Vagina (tissue), 2 donors: Measurements from ENCODE around the gene AMBRA1. TPM values are rescaled to one million over a fixed set of nuclear protein-coding genes. Genes with fewer than 3 reads are reported as not detected.
"Not testable (repeated sequence)": the region's sequence is repeated elsewhere in the genome, so short reads cannot be mapped to it uniquely, and the experiment has no call there.

ENCODE experiments used
- DNase-seq, 2 donors: peaks; one replicate each; pipeline ENCODE4 v3.0.0-alpha.2; 2017; ENCODE audit errors: extremely low spot score in 2 of 2
- H3K27ac ChIP-seq: fragments of 200-600 bp; sonication (generic); one replicate; pipeline ENCODE4 v1.5.1; 2019
- H3K27me3 ChIP-seq: fragments of 200-600 bp; sonication (generic); one replicate; pipeline ENCODE4 v1.5.1; 2019
- H3K36me3 ChIP-seq, 2 donors: fragments of 200-600 bp; sonication (generic); one replicate each; pipeline ENCODE4 v1.5.1; 2017 to 2019
- H3K4me1 ChIP-seq: fragments of 200-600 bp; sonication (generic); one replicate; pipeline ENCODE4 v1.5.1; 2019
- H3K4me3 ChIP-seq, 2 donors: fragments of 200-600 bp; sonication (generic); 1 replicate in 1 of 2; 2 replicates in 1 of 2; pipeline ENCODE4 v1.5.1; 2016 to 2019
- H3K9me3 ChIP-seq: fragments of 200-600 bp; sonication (generic); one replicate; pipeline ENCODE4 v1.5.1; 2019
- CTCF ChIP-seq, 3 experiments: fragments of 450-650 bp in 2 of 3; fragments of 200-600 bp in 1 of 3; sonication (generic) in 1 of 3; IDR thresholded peaks; one replicate each; pipeline ENCODE4 v1.5.1; 2017 to 2019; ENCODE audit warnings: antibody characterized with exemption in 3 of 3, mild to moderate bottlenecking in 2 of 3, moderate library complexity in 2 of 3
- POLR2A ChIP-seq, 2 donors: fragments of 450-650 bp; IDR thresholded peaks; one replicate each; pipeline ENCODE4 v1.6.1; 2017; ENCODE audit warnings: antibody characterized with exemption in 2 of 2, mild to moderate bottlenecking in 2 of 2, moderate library complexity in 2 of 2
- POLR2AphosphoS5 ChIP-seq, 2 donors: sonication (generic); formaldehyde crosslinking; IDR thresholded peaks; one replicate each; pipeline ENCODE4 v1.9.0; 2017; ENCODE audit warnings: antibody characterized with exemption in 2 of 2, mild to moderate bottlenecking in 2 of 2, low read depth in 1 of 2; ENCODE audit not compliant: insufficient read depth in 1 of 2
- intact Hi-C: fragments of 100-400 bp; cut with DNase I; formaldehyde crosslinking; loops from one replicate; pipeline ENCODE4 v1.15.1; 2023
- total RNA-seq: library from RNA; depleted of rRNA; stranded (reverse); fragments of >200 nt; gene quantifications from one replicate; pipeline ENCODE4 v1.2.3, GENCODE V29; 2016

Gene AMBRA1
- total RNA-seq, 1 donor from 2014 or later = 40.0 TPM

GRCh38 chr11:46376258-46377050 is 217.4 kb downstream of the AMBRA1 start:
- intact Hi-C loops = no loop called here
- no peak for DNase-seq
- H3K36me3 ChIP-seq = peaks cover 0 to 42% of the 10 kb centered on the region in 2 donors

GRCh38 chr11:46375392-46376101 is 218.3 kb downstream of the AMBRA1 start:
- DNase-seq = no peak
- peaks cover 5% of the 10 kb centered on the region for H3K4me1 ChIP-seq
- H3K4me3 ChIP-seq = no peak overlapping the region
- H3K36me3 ChIP-seq = peaks cover 0 to 50% of the 10 kb centered on the region in 2 donors
- no peak for TF ChIP-seq POLR2AphosphoS5 (IDR thresholded peaks at IDR 0.05; ENCODE audit: insufficient read depth in 1 of 2, low read depth in 1 of 2)
- TF ChIP-seq POLR2A (IDR thresholded peaks at IDR 0.05) = no peak
- TF ChIP-seq CTCF (IDR thresholded peaks at IDR 0.05) = no peak
- H3K27ac ChIP-seq = no peak overlapping the region
- intact Hi-C loops = no loop called here
- no peaks in the 10 kb centered on the region for H3K9me3 ChIP-seq
- H3K27me3 ChIP-seq = no peaks in the 10 kb centered on the region

More at GRCh38 chr11:46376258-46377050, 217.4 kb downstream of the AMBRA1 start:
- H3K27me3 ChIP-seq = no peaks in the 10 kb centered on the region
- H3K4me3 ChIP-seq = no peak overlapping the region
- H3K27ac ChIP-seq = no peak overlapping the region
- H3K9me3 ChIP-seq = no peaks in the 10 kb centered on the region
- peaks cover 10% of the 10 kb centered on the region for H3K4me1 ChIP-seq
- no peak for TF ChIP-seq POLR2A (IDR thresholded peaks at IDR 0.05)
- TF ChIP-seq CTCF (IDR thresholded peaks at IDR 0.05) = no peak
- TF ChIP-seq POLR2AphosphoS5 (IDR thresholded peaks at IDR 0.05; ENCODE audit: insufficient read depth in 1 of 2, low read depth in 1 of 2) = no peak

GRCh38 chr11:46374815-46375214 is 219.0 kb downstream of the AMBRA1 start:
- Histone ChIP-seq H3K27me3 (no peaks in the 10 kb centered on the region), H3K4me1 (no peaks in the 10 kb centered on the region), H3K36me3 (peaks cover 0 to 57% of the 10 kb centered on the region in 2 donors), H3K27ac (no peak overlapping the region), H3K4me3 (no peak overlapping the region), H3K9me3 (no peaks in the 10 kb centered on the region)
- no peak for DNase-seq
- intact Hi-C loops = no loop called here
- TF ChIP-seq CTCF (IDR thresholded peaks at IDR 0.05) (no peak), POLR2A (IDR thresholded peaks at IDR 0.05) (no peak), POLR2AphosphoS5 (IDR thresholded peaks at IDR 0.05; ENCODE audit: insufficient read depth in 1 of 2, low read depth in 1 of 2) (no peak)

- H3K4me1 ChIP-seq = no peaks in the 10 kb centered on the region
- H3K9me3 ChIP-seq = no peaks in the 10 kb centered on the region
- TF ChIP-seq POLR2AphosphoS5 (IDR thresholded peaks at IDR 0.05; ENCODE audit: insufficient read depth in 1 of 2, low read depth in 1 of 2) = no peak
- TF ChIP-seq POLR2A (IDR thresholded peaks at IDR 0.05) = no peak
- TF ChIP-seq CTCF (IDR thresholded peaks at IDR 0.05) = no peak
- H3K27ac ChIP-seq = no peak overlapping the region
- H3K27me3 ChIP-seq = no peaks in the 10 kb centered on the region
- H3K36me3 ChIP-seq = peaks cover 0 to 59% of the 10 kb centered on the region in 2 donors
- no peak overlapping the region for H3K4me3 ChIP-seq
- DNase-seq = no peak
- intact Hi-C loops = no loop called here
Measured at GRCh38 chr11:46373787-46374740, 219.8 kb downstream of the AMBRA1 start.

- intact Hi-C loops, DNase-seq, H3K27ac ChIP-seq, H3K4me1 ChIP-seq, H3K9me3 ChIP-seq, H3K27me3 ChIP-seq, H3K4me3 ChIP-seq: not testable (repeated sequence)
- H3K36me3 ChIP-seq = peaks cover 0 to 59% of the 10 kb centered on the region in 2 donors
Measured at GRCh38 chr11:46372501-46372900, 221.3 kb downstream of the AMBRA1 start.
